IMR-90 (cell line): ENCODE data around the gene FHAD1. TPM values are rescaled to one million over a fixed set of nuclear protein-coding genes. Genes with fewer than 3 reads are reported as not detected.

Experiments
- ATAC-seq: fragments of 200-7000 bp; cut with Tn5 transposase; 2 replicates; pipeline ENCODE4 v1.9.1; 2020; ENCODE audit warnings: low read depth, mild to moderate bottlenecking, moderate library complexity
- BruUV-seq: library from RNA; stranded (reverse); fragments of 400-500 nt; replicated peaks from 2 replicates; lab custom pipeline; 2021; lab: Mats Ljungman, UMichigan
- CTCF ChIA-PET: fragments of 300-600 bp; formaldehyde crosslinking; extraction: SDS; loops from one replicate; lab custom pipeline; 2021; ENCODE audit warnings: antibody characterized with exemption; lab: Yijun Ruan, JAX
- POLR2A ChIA-PET: fragments of 300-600 bp; sonication (Branson Sonifier 250); formaldehyde crosslinking; loops from one replicate; lab custom pipeline; 2022; ENCODE audit warnings: antibody characterized with exemption; ENCODE audit not compliant: unreplicated experiment; lab: Charles Lee
- DNase-seq: peaks from one replicate; pipeline ENCODE4 v3.0.0; 2013
- H2AFZ ChIP-seq: replicated peaks from 2 replicates; pipeline ENCODE3; 2013; ENCODE audit warnings: low read length, mild to moderate bottlenecking; ENCODE audit not compliant: poor library complexity
- H2AK5ac ChIP-seq: 2 replicates; pipeline ENCODE4 v1.6.1; 2013; ENCODE audit warnings: low read depth, low read length, inconsistent platforms
- H2AK9ac ChIP-seq: replicated peaks from 2 replicates; pipeline ENCODE3; 2013; ENCODE audit warnings: mild to moderate bottlenecking, low read depth, low read length, moderate library complexity; ENCODE audit not compliant: poor library complexity
- H2BK120ac ChIP-seq: 2 replicates; pipeline ENCODE4 v1.6.1; 2013; ENCODE audit warnings: low read depth, low read length, inconsistent platforms
- H2BK15ac ChIP-seq: 3 replicates; pipeline ENCODE4 v1.6.1; 2013; ENCODE audit warnings: low read depth, low read length, inconsistent platforms
- H2BK20ac ChIP-seq: 2 replicates; pipeline ENCODE4 v1.6.1; 2013; ENCODE audit warnings: low read depth, mild to moderate bottlenecking, inconsistent platforms, low read length, moderate library complexity
- H2BK5ac ChIP-seq: 2 replicates; pipeline ENCODE4 v1.6.1; 2013; ENCODE audit warnings: mild to moderate bottlenecking, low read depth, low read length, inconsistent platforms; ENCODE audit not compliant: poor library complexity, severe bottlenecking
- H3K14ac ChIP-seq: replicated peaks from 2 replicates; pipeline ENCODE4 v1.6.1; 2013; ENCODE audit warnings: low read depth, low read length, inconsistent platforms
- H3K18ac ChIP-seq: 2 replicates; pipeline ENCODE4 v1.6.1; 2013; ENCODE audit warnings: low read depth, low read length, control low read depth
- H3K23ac ChIP-seq: 2 replicates; pipeline ENCODE4 v1.6.1; 2013; ENCODE audit warnings: low read depth, low read length, inconsistent platforms
- H3K27ac ChIP-seq: 2 replicates; pipeline ENCODE4 v1.5.1; 2013; ENCODE audit warnings: mild to moderate bottlenecking, control low read depth, low read length; ENCODE audit not compliant: insufficient read depth
- H3K27me3 ChIP-seq: 2 replicates; pipeline ENCODE4 v1.6.1; 2013; ENCODE audit warnings: low read length; ENCODE audit not compliant: control insufficient read depth, insufficient read depth
- H3K36me3 ChIP-seq: 2 replicates; pipeline ENCODE4 v1.6.1; 2013; ENCODE audit warnings: low read length, mixed read lengths; ENCODE audit not compliant: control insufficient read depth, insufficient read depth
- H3K4ac ChIP-seq: 2 replicates; pipeline ENCODE4 v1.6.1; 2013; ENCODE audit warnings: low read depth, low read length, inconsistent platforms
- H3K4me1 ChIP-seq: 2 replicates; pipeline ENCODE4 v1.6.1; 2013; ENCODE audit warnings: low read length, mixed read lengths; ENCODE audit not compliant: control insufficient read depth, insufficient read depth
- H3K4me2 ChIP-seq: 2 replicates; pipeline ENCODE4 v1.6.1; 2013; ENCODE audit warnings: low read depth, mild to moderate bottlenecking, control low read depth, low read length, moderate library complexity
- H3K4me3 ChIP-seq: 2 replicates; pipeline ENCODE4 v1.5.1; 2013; ENCODE audit warnings: low read depth, mild to moderate bottlenecking, control low read depth, low read length, moderate library complexity; ENCODE audit not compliant: insufficient read depth
- H3K56ac ChIP-seq: 2 replicates; pipeline ENCODE4 v1.6.1; 2013; ENCODE audit warnings: low read length, inconsistent platforms; ENCODE audit not compliant: insufficient read depth; ENCODE audit errors: extremely low read depth
- H3K79me1 ChIP-seq, 2 experiments: 2 replicates each; pipeline ENCODE4 v1.6.1; 2013; ENCODE audit warnings: low read length in 2 of 2, inconsistent platforms in 1 of 2, low read depth in 1 of 2
- H3K9ac ChIP-seq: 2 replicates; pipeline ENCODE4 v1.6.1; 2013; ENCODE audit warnings: low read depth, low read length, control low read depth
- H3K9me1 ChIP-seq: 2 replicates; pipeline ENCODE4 v1.6.1; 2013; ENCODE audit warnings: low read length, inconsistent platforms; ENCODE audit not compliant: insufficient read depth
- H3K9me3 ChIP-seq: 2 replicates; pipeline ENCODE4 v1.6.1; 2013; ENCODE audit warnings: low read length; ENCODE audit not compliant: control insufficient read depth, insufficient read depth
- H4K20me1 ChIP-seq: 2 replicates; pipeline ENCODE4 v1.6.1; 2013; ENCODE audit warnings: low read length, inconsistent platforms; ENCODE audit not compliant: insufficient read depth
- H4K5ac ChIP-seq: 2 replicates; pipeline ENCODE4 v1.6.1; 2013; ENCODE audit warnings: mild to moderate bottlenecking, low read depth, low read length, control low read depth
- H4K8ac ChIP-seq, 2 experiments: 2 replicates each; pipeline ENCODE4 v1.6.1; 2013; ENCODE audit warnings: low read depth in 2 of 2, low read length in 2 of 2, control low read depth in 1 of 2, inconsistent platforms in 1 of 2
- H4K91ac ChIP-seq: 2 replicates; pipeline ENCODE4 v1.6.1; 2013; ENCODE audit warnings: low read depth, low read length, inconsistent platforms; ENCODE audit not compliant: insufficient read depth
- CEBPB ChIP-seq: IDR thresholded peaks from 2 replicates; pipeline ENCODE4 v1.6.1; 2012; ENCODE audit warnings: low read depth, low read length, improper control_type of control experiment
- CHD1 ChIP-seq: IDR thresholded peaks from 2 replicates; pipeline ENCODE4 v1.6.1; 2012; ENCODE audit warnings: low read depth, low read length, improper control_type of control experiment
- ELK1 ChIP-seq: fragments of 150-350 bp; IDR thresholded peaks from 2 replicates; pipeline ENCODE4 v1.6.1; 2016; ENCODE audit warnings: low read depth, mild to moderate bottlenecking, low read length, moderate library complexity, borderline replicate concordance
- FOS ChIP-seq: fragments of 150-350 bp; IDR thresholded peaks from 2 replicates; pipeline ENCODE4 v1.6.1; 2016; ENCODE audit warnings: low read depth, low read length
- MAZ ChIP-seq: IDR thresholded peaks from 2 replicates; pipeline ENCODE4 v1.6.1; 2012; ENCODE audit warnings: low read depth, mild to moderate bottlenecking, low read length, improper control_type of control experiment, moderate library complexity, borderline replicate concordance
- RAD21 ChIP-seq: IDR thresholded peaks from 2 replicates; pipeline ENCODE4 v1.6.1; 2012; ENCODE audit warnings: low read length, improper control_type of control experiment
- RFX5 ChIP-seq: IDR thresholded peaks from 2 replicates; pipeline ENCODE4 v1.8.0; 2012; ENCODE audit warnings: low read depth, mild to moderate bottlenecking, low read length, moderate library complexity
- WGBS, 2 experiments: methylation state at CpG; one replicate each; pipeline versions ENCODE4 v1.1.5 to v1.1.7; 2013; ENCODE audit warnings: missing lambda C conversion rate in 2 of 2; ENCODE audit not compliant: insufficient read length in 1 of 2; ENCODE audit errors: extremely low coverage in 2 of 2; 5-methylcytosine and 5-hydroxymethylcytosine counted together
- dilution Hi-C: fragments of 300-500 bp; cut with HindIII; formaldehyde crosslinking; loops from one replicate; pipeline ENCODE4 v1.14.3; 2018; ENCODE audit warnings: low sequenced_read_pairs; ENCODE audit not compliant: unreplicated experiment
- in situ Hi-C: fragments of 300-500 bp; cut with MboI; formaldehyde crosslinking; loops from 3 replicates; pipeline ENCODE4 v1.14.3; 2019; ENCODE audit warnings: low sequenced_read_pairs, inconsistent platforms, mixed read lengths
- intact Hi-C: fragments of 100-400 bp; cut with micrococcal nuclease; formaldehyde crosslinking; loops from 2 replicates; pipeline ENCODE4 v1.10.0; 2022
- polyA plus RNA-seq, 3 experiments: library from polyadenylated mRNA; depleted of rRNA; stranded (reverse); fragments of >200 nt; gene quantifications; 2 replicates each; pipeline ENCODE4 v1.2.3, GENCODE V29; 2012; ENCODE audit warnings: low replicate concordance in 1 of 3
- total RNA-seq: library from RNA; depleted of rRNA; stranded (reverse); fragments of >200 nt; gene quantifications from 2 replicates; pipeline ENCODE4 v1.2.3, GENCODE V29; 2012

FHAD1 gene
- total and polyA plus RNA-seq, 2 of the 4 experiments (the other 2 are of a cell fraction), result not detected

- no TSS peak for BruUV-seq
- H3K27ac ChIP-seq, result no peak overlapping the region
- TF ChIP-seq CEBPB, result no peak
- no peak for TF ChIP-seq RFX5
- TF ChIP-seq CHD1, result no peak
- no peak for TF ChIP-seq ELK1
- TF ChIP-seq RAD21, result no peak
- no peak for TF ChIP-seq MAZ
- no peak for TF ChIP-seq FOS
- H3K4me1 ChIP-seq, result peaks cover 8% of the 10 kb centered on the region; the same call in 1 of the 2 replicates
- H2AFZ ChIP-seq, result no peak overlapping the region
- H3K14ac ChIP-seq, result no peak overlapping the region
- no peak overlapping the region for H4K91ac ChIP-seq
- no peak overlapping the region for H3K18ac ChIP-seq
- ATAC-seq, result no peak
- peaks cover 32% of the 10 kb centered on the region for H3K36me3 ChIP-seq
- CTCF ChIA-PET, result no interaction called here
- no peak for DNase-seq
- no peak overlapping the region for H2BK120ac ChIP-seq
- no peak overlapping the region for H4K8ac ChIP-seq
- dilution Hi-C loops (no loop called here), in situ Hi-C loops (no loop called here), intact Hi-C loops (no loop called here)
- peaks cover 12 to 44% of the 10 kb centered on the region in 2 experiments; a peak in 3 of 4 replicates for H3K79me1 ChIP-seq
- no peak overlapping the region for H4K5ac ChIP-seq
- peaks cover 23% of the 10 kb centered on the region for H3K9me1 ChIP-seq
- H3K9me3 ChIP-seq, result no peaks in the 10 kb centered on the region
- no peak overlapping the region for H2BK20ac ChIP-seq
- H3K27me3 ChIP-seq, result no peaks in the 10 kb centered on the region
- 100% methylated on average over 3 of the region's 22 CpGs; no CpG with 5 or more reads in 1 of the 2 experiments for WGBS, 2 experiments
- no peaks in the 10 kb centered on the region for H4K20me1 ChIP-seq
- H2BK5ac ChIP-seq, result no peak overlapping the region
- no peak overlapping the region for H3K4me2 ChIP-seq
- H3K4ac ChIP-seq, result no peak overlapping the region
- no peak overlapping the region for H3K9ac ChIP-seq
- H2AK5ac ChIP-seq, result no peak overlapping the region
- no peak overlapping the region for H3K4me3 ChIP-seq
- no peak overlapping the region for H3K23ac ChIP-seq
- no peak overlapping the region for H3K56ac ChIP-seq
- H2AK9ac ChIP-seq, result no peak overlapping the region
- POLR2A ChIA-PET, result no interaction called here
- H2BK15ac ChIP-seq, result no peak overlapping the region
These were observed 27.6 kb upstream of the FHAD1 start for GRCh38 chr1:15219280-15220023.
